Measurements from ENCODE around the gene POLR3E. TPM values are rescaled to one million over a fixed set of nuclear protein-coding genes. Genes with fewer than 3 reads are reported as not detected.
A peak's percentile ranks its signal among the peaks of the same experiment; 100 is the strongest.

POLR3E gene
- total and polyA plus RNA-seq, 12 donors, result 22.3 to 40.7 (median 30.6) TPM

DNA sequence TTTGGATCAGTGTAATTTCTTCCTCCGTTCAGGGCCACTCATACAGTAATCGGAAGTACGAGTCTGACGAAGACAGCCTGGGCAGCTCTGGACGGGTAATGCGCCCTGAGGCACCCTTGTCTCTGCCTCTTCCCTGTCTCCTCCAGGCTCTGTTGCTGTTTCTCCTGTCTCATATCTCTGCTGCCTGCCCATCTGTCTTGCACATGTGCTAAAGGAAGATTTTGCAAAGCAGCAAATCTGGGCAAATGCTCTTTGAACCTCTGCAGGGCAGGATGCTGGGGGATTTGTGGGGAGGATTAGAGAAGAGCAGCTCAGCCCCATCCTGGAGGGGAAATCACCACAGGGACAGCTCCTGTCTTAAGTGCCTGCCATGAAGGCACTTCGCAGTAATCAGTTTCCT lies 32.4 kb upstream of the POLR3E start:
- TF ChIP-seq, protein P1, sequence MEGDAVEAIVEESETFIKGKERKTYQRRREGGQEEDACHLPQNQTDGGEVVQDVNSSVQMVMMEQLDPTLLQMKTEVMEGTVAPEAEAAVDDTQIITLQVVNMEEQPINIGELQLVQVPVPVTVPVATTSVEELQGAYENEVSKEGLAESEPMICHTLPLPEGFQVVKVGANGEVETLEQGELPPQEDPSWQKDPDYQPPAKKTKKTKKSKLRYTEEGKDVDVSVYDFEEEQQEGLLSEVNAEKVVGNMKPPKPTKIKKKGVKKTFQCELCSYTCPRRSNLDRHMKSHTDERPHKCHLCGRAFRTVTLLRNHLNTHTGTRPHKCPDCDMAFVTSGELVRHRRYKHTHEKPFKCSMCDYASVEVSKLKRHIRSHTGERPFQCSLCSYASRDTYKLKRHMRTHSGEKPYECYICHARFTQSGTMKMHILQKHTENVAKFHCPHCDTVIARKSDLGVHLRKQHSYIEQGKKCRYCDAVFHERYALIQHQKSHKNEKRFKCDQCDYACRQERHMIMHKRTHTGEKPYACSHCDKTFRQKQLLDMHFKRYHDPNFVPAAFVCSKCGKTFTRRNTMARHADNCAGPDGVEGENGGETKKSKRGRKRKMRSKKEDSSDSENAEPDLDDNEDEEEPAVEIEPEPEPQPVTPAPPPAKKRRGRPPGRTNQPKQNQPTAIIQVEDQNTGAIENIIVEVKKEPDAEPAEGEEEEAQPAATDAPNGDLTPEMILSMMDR (IDR thresholded peaks at IDR 0.05), result no peak
- no peaks in the 10 kb centered on the region for H3K27me3 ChIP-seq
- no peak overlapping the region for H3K4me3 ChIP-seq
- no peak overlapping the region for H3K27ac ChIP-seq
- DNase-seq (no peak), ATAC-seq (no peak)
- no peaks in the 10 kb centered on the region for H3K9me3 ChIP-seq
- WGBS, 2 donors, result 87 to 93% methylated on average over 7 of the region's 7 CpGs
- H3K4me1 ChIP-seq, result no peaks in the 10 kb centered on the region
- intact Hi-C loops (cut with DNase I), result no loop called here
- H3K36me3 ChIP-seq, result peaks cover 0 to 99% (median 36%) of the 10 kb centered on the region in 9 donors

DNA sequence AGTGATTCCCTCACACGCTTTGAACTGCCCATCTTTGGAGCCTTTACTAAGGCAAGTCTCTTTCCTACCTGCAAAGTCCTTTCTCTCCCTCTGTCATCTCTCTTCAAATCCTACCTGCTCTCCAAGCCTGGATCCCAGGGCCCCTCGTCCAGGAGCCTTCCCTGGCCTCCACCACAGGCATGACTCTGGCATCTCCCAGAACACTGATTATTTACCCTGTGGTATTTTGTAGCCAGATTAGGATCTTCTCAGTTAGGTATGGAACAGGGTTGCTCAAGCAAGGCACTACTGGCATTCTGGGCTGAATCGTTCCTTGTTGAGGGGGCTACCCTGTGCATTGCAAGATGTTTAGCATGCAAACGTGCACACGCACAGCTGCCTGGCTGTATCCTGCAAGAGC lies 31.9 kb upstream of the POLR3E start:
- whole genome bisulfite sequencing, 2 donors, result 90 to 92% methylated on average over 5 of the region's 5 CpGs
- intact Hi-C loops (cut with DNase I), result no loop called here
- Histone ChIP-seq H3K4me3 (no peak overlapping the region), H3K4me1 (no peaks in the 10 kb centered on the region), H3K36me3 (peaks cover 0 to 99% (median 30%) of the 10 kb centered on the region in 9 donors), H3K9me3 (no peaks in the 10 kb centered on the region), H3K27ac (no peak overlapping the region), H3K27me3 (no peaks in the 10 kb centered on the region)
- ATAC-seq (no peak), DNase-seq (no peak)
- TF ChIP-seq, protein P1 (IDR thresholded peaks at IDR 0.05), result no peak

DNA sequence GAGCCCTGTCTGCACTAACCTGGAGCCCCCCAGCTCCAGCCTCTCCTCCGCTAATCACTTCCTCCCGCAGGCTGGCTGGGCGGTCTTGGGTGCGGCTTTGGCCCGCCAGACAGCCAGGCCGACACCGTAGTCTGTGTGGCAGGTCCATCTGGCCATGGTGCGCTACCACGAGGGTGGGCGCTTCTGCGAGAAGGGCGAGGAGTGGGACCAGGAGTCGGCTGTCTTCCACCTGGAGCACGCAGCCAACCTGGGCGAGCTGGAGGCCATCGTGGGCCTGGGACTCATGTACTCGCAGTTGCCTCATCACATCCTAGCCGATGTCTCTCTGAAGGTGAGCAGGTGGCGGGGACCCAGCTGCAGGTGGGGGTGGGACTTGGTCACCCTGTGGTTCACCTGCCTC lies 30.7 kb upstream of the POLR3E start:
- no peaks in the 10 kb centered on the region for H3K9me3 ChIP-seq
- no peaks in the 10 kb centered on the region for H3K4me1 ChIP-seq
- TF ChIP-seq, protein P1 (IDR thresholded peaks at IDR 0.05), result no peak
- WGBS, 2 donors, result 96 to 98% methylated on average over 19 of the region's 19 CpGs
- intact Hi-C loops (cut with DNase I), result no loop called here
- ATAC-seq (peak in 1 of 8 donors; percentile 23), DNase-seq (no peak)
- H3K27me3 ChIP-seq, result no peaks in the 10 kb centered on the region
- H3K36me3 ChIP-seq, result peaks cover 0 to 99% (median 28%) of the 10 kb centered on the region in 9 donors
- no peak overlapping the region for H3K27ac ChIP-seq
- no peak overlapping the region for H3K4me3 ChIP-seq

DNA sequence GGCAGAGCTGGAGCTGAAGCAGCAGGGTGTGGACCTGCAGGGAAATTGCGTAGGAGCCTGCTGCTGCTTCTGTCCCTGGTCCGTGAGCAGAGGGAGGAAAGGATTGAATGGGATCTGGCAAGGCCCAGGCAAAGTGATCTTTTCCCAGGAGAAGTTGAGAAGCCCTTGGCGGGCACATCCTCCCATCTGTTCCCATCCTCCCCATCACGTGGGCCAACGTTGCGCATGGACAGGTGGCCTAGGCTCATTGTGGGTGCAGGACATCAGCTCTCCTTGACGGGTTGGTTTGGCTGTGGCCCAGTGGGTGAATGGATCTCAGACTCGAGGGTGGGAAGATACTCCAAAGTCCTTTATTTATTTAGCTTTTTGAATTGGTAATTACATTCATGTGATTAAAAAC lies 29.4 kb upstream of the POLR3E start:
- Histone ChIP-seq H3K4me1 (no peaks in the 10 kb centered on the region), H3K9me3 (no peaks in the 10 kb centered on the region), H3K4me3 (no peak overlapping the region), H3K27me3 (no peaks in the 10 kb centered on the region), H3K36me3 (peaks cover 0 to 100% (median 28%) of the 10 kb centered on the region in 9 donors), H3K27ac (no peak overlapping the region)
- WGBS, 2 donors, result 90 to 91% methylated on average over 8 of the region's 8 CpGs
- ATAC-seq (no peak), DNase-seq (no peak)
- TF ChIP-seq, protein P1 (IDR thresholded peaks at IDR 0.05), result no peak
- intact Hi-C loops (cut with DNase I), result no loop called here

Data from heart right ventricle (tissue), 16 donors.